K562 (cell line): ENCODE results near the gene CAMKV. TPM values are rescaled to one million over a fixed set of nuclear protein-coding genes. Genes with fewer than 3 reads are reported as not detected.

ENCODE experiments used
- ATAC-seq: fragments of 200-7000 bp; cut with Tn5 transposase; 3 replicates; pipeline ENCODE4 v1.9.1; 2020; ENCODE audit warnings: moderate library complexity
- BruUV-seq: library from RNA; stranded (reverse); fragments of 400-500 nt; replicated peaks from 2 replicates; lab custom pipeline; 2021; lab: Mats Ljungman, UMichigan
- CTCF ChIA-PET: fragments of 300-600 bp; formaldehyde crosslinking; extraction: SDS; loops from one replicate; lab custom pipeline; 2021; ENCODE audit warnings: low intra/inter-chr PET ratio; lab: Yijun Ruan, JAX
- POLR2A ChIA-PET: fragments of 300-600, 350-650 bp; sonication (Branson Sonifier 250); formaldehyde crosslinking; extraction: SDS; loops from one replicate; lab custom pipeline; 2021; ENCODE audit warnings: antibody characterized with exemption, inconsistent platforms; lab: Yijun Ruan, JAX
- DNase-seq, 4 experiments: peaks; one replicate each; pipeline versions ENCODE4 v3.0.0 to v3.0.0-alpha.2; 2011 to 2018; ENCODE audit warnings: low spot score in 3 of 4, mixed read lengths in 3 of 4; ENCODE audit errors: extremely low read depth in 1 of 4
- FAIRE-seq: peaks from 2 replicates; lab custom pipeline; 2011; peaks lifted over from hg19 to GRCh38; lab: Jason Lieb, UNC
- H2AFZ ChIP-seq: 2 replicates; pipeline ENCODE4 v1.6.0; 2011; ENCODE audit warnings: low read depth, low read length, control low read depth, inconsistent platforms
- H3K27ac ChIP-seq: fragments of 200-600 bp; 3 replicates; pipeline ENCODE4 v1.8.0; 2011; ENCODE audit warnings: low read depth, mild to moderate bottlenecking, control low read depth, inconsistent platforms, low read length, moderate library complexity, mixed read lengths; ENCODE audit errors: extremely low read depth
- H3K27me3 ChIP-seq, 2 experiments: fragments of 300-600 bp in 1 of 2; 2 replicates in 1 of 2; 3 replicates in 1 of 2; pipeline versions ENCODE4 v1.6.0 to v1.8.0; 2011; ENCODE audit warnings: inconsistent platforms in 2 of 2, low read length in 2 of 2, mild to moderate bottlenecking in 1 of 2, mixed read lengths in 1 of 2, moderate library complexity in 1 of 2; ENCODE audit not compliant: control insufficient read depth in 2 of 2, insufficient read depth in 2 of 2
- H3K36me3 ChIP-seq: fragments of 300-600 bp; 3 replicates; pipeline ENCODE4 v1.8.0; 2011; ENCODE audit warnings: mild to moderate bottlenecking, low read length, inconsistent platforms; ENCODE audit not compliant: control insufficient read depth, insufficient read depth
- H3K4me1 ChIP-seq, 2 experiments: fragments of 200-600 bp in 1 of 2; replicated peaks in 1 of 2; 2 replicates in 1 of 2; 3 replicates in 1 of 2; pipeline versions ENCODE4 v1.5.1 to v1.8.0; 2011; ENCODE audit warnings: inconsistent platforms in 2 of 2, low read length in 2 of 2, mild to moderate bottlenecking in 1 of 2, mixed read lengths in 1 of 2, moderate library complexity in 1 of 2; ENCODE audit not compliant: control insufficient read depth in 2 of 2, insufficient read depth in 2 of 2
- H3K4me2 ChIP-seq: 2 replicates; pipeline ENCODE4 v1.6.1; 2011; ENCODE audit warnings: low read length, control low read depth, inconsistent platforms, mixed read lengths; ENCODE audit not compliant: insufficient read depth
- H3K4me3 ChIP-seq: fragments of 200-600 bp; sonication (generic), shearing (Covaris generic); 2 replicates; pipeline ENCODE4 v1.5.1; 2016; ENCODE audit warnings: control low read depth, inconsistent platforms
- H3K79me2 ChIP-seq: fragments of 200-600 bp; 3 replicates; pipeline ENCODE4 v1.8.0; 2011; ENCODE audit warnings: low read length, inconsistent platforms; ENCODE audit not compliant: control insufficient read depth, insufficient read depth
- H3K9ac ChIP-seq, 2 experiments: 2 replicates each; pipeline versions ENCODE4 v1.6.0 to v1.6.1; 2011; ENCODE audit warnings: low read depth in 2 of 2, low read length in 2 of 2, control low read depth in 1 of 2, inconsistent platforms in 1 of 2, mild to moderate bottlenecking in 1 of 2, mixed read lengths in 1 of 2; ENCODE audit not compliant: insufficient read depth in 1 of 2
- H3K9me1 ChIP-seq: one replicate; pipeline ENCODE4 v1.6.0; 2011; ENCODE audit warnings: inconsistent platforms, mild to moderate bottlenecking, low read length, moderate library complexity; ENCODE audit not compliant: control insufficient read depth, insufficient read depth
- H3K9me3 ChIP-seq: replicated peaks from 2 replicates; pipeline ENCODE4 v1.5.1; 2011; ENCODE audit warnings: low read depth, low read length, inconsistent platforms; ENCODE audit not compliant: control insufficient read depth, insufficient read depth
- H4K20me1 ChIP-seq: replicated peaks from 2 replicates; pipeline ENCODE4 v1.6.1; 2011; ENCODE audit warnings: low read length, inconsistent platforms, mixed read lengths; ENCODE audit not compliant: control insufficient read depth, insufficient read depth
- ARID1B ChIP-seq: fragments of 450-650 bp; IDR thresholded peaks from 2 replicates; pipeline ENCODE4 v1.6.1; 2016; ENCODE audit warnings: antibody characterized with exemption, mild to moderate bottlenecking, inconsistent platforms
- E2F6 ChIP-seq, 2 experiments: IDR thresholded peaks; 2 replicates each; pipeline ENCODE4 v1.6.1; 2011; ENCODE audit warnings: borderline replicate concordance in 1 of 2, control low read depth in 1 of 2, low read depth in 1 of 2, low read length in 1 of 2, mild to moderate bottlenecking in 1 of 2, mixed read lengths in 1 of 2, moderate library complexity in 1 of 2; ENCODE audit not compliant: insufficient read depth in 1 of 2, insufficient read length in 1 of 2, poor library complexity in 1 of 2, severe bottlenecking in 1 of 2; ENCODE audit errors: extremely low read depth in 1 of 2
- HNRNPLL ChIP-seq: fragments of 200-400 bp; formaldehyde crosslinking; IDR thresholded peaks from 2 replicates; pipeline ENCODE4 v1.6.1; 2017; ENCODE audit warnings: low read length, low read depth, mild to moderate bottlenecking; ENCODE audit not compliant: poor library complexity, severe bottlenecking
- KDM2B ChIP-seq: fragments of 250-450 bp; sonication (Bioruptor Pico); IDR thresholded peaks from 2 replicates; pipeline ENCODE4 v1.8.0; 2021; ENCODE audit warnings: mild to moderate bottlenecking, moderate library complexity
- MYC ChIP-seq, 2 experiments: fragments of 250-450 bp in 1 of 2; sonication (Bioruptor Pico) in 1 of 2; IDR thresholded peaks; 2 replicates each; pipeline versions ENCODE4 v1.5.1 to v1.6.1; 2012 to 2021; ENCODE audit warnings: low read depth in 2 of 2, borderline replicate concordance in 1 of 2, improper control_type of control experiment in 1 of 2, low read length in 1 of 2, mild to moderate bottlenecking in 1 of 2, moderate library complexity in 1 of 2
- OTX1 ChIP-seq: fragments of 450-650 bp; formaldehyde crosslinking; IDR thresholded peaks from 2 replicates; pipeline ENCODE4 v1.4.0; 2022; ENCODE audit warnings: mild to moderate bottlenecking
- YY1 ChIP-seq, 3 experiments: IDR thresholded peaks; 2 replicates each; pipeline ENCODE4 v1.6.1; 2011; ENCODE audit warnings: low read length in 2 of 3, mild to moderate bottlenecking in 2 of 3, moderate library complexity in 2 of 3, borderline replicate concordance in 1 of 3, control low read depth in 1 of 3, low read depth in 1 of 3; ENCODE audit not compliant: insufficient read depth in 3 of 3, insufficient replicate concordance in 2 of 3, control insufficient read depth in 1 of 3, insufficient read length in 1 of 3; ENCODE audit errors: extremely low read depth in 1 of 3
- ZNF518B ChIP-seq: fragments of 250-450 bp; sonication (Bioruptor Pico); IDR thresholded peaks from 2 replicates; pipeline ENCODE4 v1.5.0; 2021; ENCODE audit warnings: mild to moderate bottlenecking, moderate library complexity
- ZNF668 ChIP-seq: fragments of 250-450 bp; sonication (Bioruptor Pico); IDR thresholded peaks from 2 replicates; pipeline ENCODE4 v1.8.0; 2022; ENCODE audit warnings: mild to moderate bottlenecking, inconsistent platforms
- ZNF764 ChIP-seq: fragments of 250-450 bp; sonication (Bioruptor Pico); IDR thresholded peaks from 2 replicates; pipeline ENCODE4 v1.4.0; 2020; ENCODE audit warnings: low read depth, mild to moderate bottlenecking, moderate library complexity
- WGBS: fragments of 100-300 bp; shearing (Covaris generic); methylation state at CpG from one replicate; pipeline ENCODE4 v1.1.6; 2016; ENCODE audit warnings: low coverage, mixed read lengths; ENCODE audit not compliant: insufficient coverage; ENCODE audit errors: missing lambda C conversion rate; 5-methylcytosine and 5-hydroxymethylcytosine counted together
- in situ Hi-C: fragments of 300-500 bp; cut with MboI; formaldehyde crosslinking; loops from 4 replicates; pipeline ENCODE4 v1.15.0; 2018; ENCODE audit warnings: inconsistent platforms, mixed read lengths
- intact Hi-C: fragments of 100-400 bp; cut with micrococcal nuclease; formaldehyde crosslinking; loops from 2 replicates; pipeline ENCODE4 v1.14.2; 2022
- polyA plus RNA-seq, 8 experiments: library from polyadenylated mRNA; depleted of rRNA in 4 of 8; stranded (reverse) in 5 of 8; unstranded in 3 of 8; fragments of >200 nt; fragmentation: Nextera tagmentation in 2 of 8; fragmentation: Illumina TruSeq in 1 of 8; extraction: Ambion mirVana in 2 of 8; extraction: Trizol in 1 of 8; gene quantifications; 2 replicates each; pipeline versions ENCODE4 v1.2.1 to v1.2.3, GENCODE V29; 2011 to 2014; ENCODE audit warnings: inconsistent platforms in 1 of 8, missing spikeins in 1 of 8
- total RNA-seq, 7 experiments: library from RNA; depleted of rRNA in 6 of 7; stranded (reverse); fragments of >200 nt in 6 of 7; fragmentation: Illumina TruSeq in 2 of 7; extraction: Trizol in 2 of 7; gene quantifications; 2 replicates each; pipeline versions ENCODE4 v1.2.1 to v1.2.3, GENCODE V29; 2011 to 2021; ENCODE audit warnings: low replicate concordance in 1 of 7
- TF ChIP-seq, protein P1 (sequence below), 2 experiments: IDR thresholded peaks; 2 replicates each; pipeline ENCODE4 v1.6.1; 2012; ENCODE audit warnings: improper control_type of control experiment in 2 of 2, low read depth in 2 of 2, low read length in 2 of 2, borderline replicate concordance in 1 of 2

CAMKV gene
- total and polyA plus RNA-seq, 9 of the 15 experiments (the other 6 are each of a cell fraction or from before 2014, with no cell fraction given) = 0.08 to 2.7 (median 0.79) TPM

DNA sequence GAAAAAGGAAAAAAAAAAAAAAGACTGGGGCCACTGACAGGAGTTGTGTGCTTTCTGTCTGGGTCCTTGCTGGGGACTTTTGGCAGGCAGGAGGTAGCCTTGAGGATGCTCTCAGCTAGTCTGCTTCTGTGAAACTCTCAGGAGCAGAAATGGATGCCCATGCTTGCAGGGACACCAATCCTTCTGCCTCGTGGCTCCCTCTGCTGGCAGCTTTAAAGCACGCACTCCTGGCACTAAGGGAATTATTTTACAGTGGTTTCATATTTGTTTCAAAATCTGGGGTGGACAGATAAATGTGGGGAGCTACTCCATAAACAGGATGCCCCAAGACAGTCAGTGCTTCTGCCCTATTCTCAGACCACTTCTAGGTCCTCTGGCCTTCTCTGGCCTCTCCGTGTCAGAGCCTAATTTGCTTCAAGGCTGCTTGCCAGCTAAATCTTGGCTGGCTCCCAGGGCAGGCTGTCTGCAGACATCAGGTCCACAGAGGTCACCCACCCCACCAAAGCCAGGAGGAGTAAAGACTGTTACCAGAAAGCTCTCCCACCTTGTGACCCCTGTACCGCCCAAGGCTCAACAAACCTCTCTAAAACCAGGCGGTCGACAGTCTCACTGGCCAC lies 30.4 kb downstream of the CAMKV start:
- Histone ChIP-seq H3K4me3 (no peak overlapping the region), H3K9me3 (no peaks in the 10 kb centered on the region), H3K27me3 (no peaks in the 10 kb centered on the region), H3K36me3 (peaks cover 60% of the 10 kb centered on the region; the same call in 2 of the 3 replicates), H3K27ac (no peak overlapping the region), H2AFZ (no peak overlapping the region), H3K9ac (no peak overlapping the region), H4K20me1 (no peaks in the 10 kb centered on the region), H3K9me1 (no peaks in the 10 kb centered on the region), H3K4me1 (no peaks in the 10 kb centered on the region; a peak in 1 of 5 replicates), H3K79me2 (no peaks in the 10 kb centered on the region), H3K4me2 (no peak overlapping the region)
- intact Hi-C loops = loop anchor here (1.0 to 5.0 kb wide), 3 partner anchors 37 to 136 kb away; partner anchors contain the start of gene GMPPB
- ATAC-seq (peak; percentile 94), DNase-seq (peak; percentile 49 to 78 (median 58)), FAIRE-seq (peak; percentile 91)
- POLR2A ChIA-PET = interaction anchor here (0.6 to 1.8 kb wide), 5 partner anchors 18 to 299 kb away, joined by 3 to 5 read pairs (median 3); no protein-coding TSS in a partner anchor
- BruUV-seq = no TSS peak
- in situ Hi-C loops = no loop called here
- CTCF ChIA-PET = interaction anchor here (0.6 to 1.6 kb wide), 6 partner anchors 34 to 385 kb away, joined by 3 to 16 read pairs (median 4); partner anchors contain the start of genes AMIGO3 and INKA1
- 44% methylated on average over 5 of the region's 6 CpGs for WGBS
- TF ChIP-seq OTX1 (CRISPR knock-in tag) (no peak), HNRNPLL (no peak), MYC (IDR thresholded peaks at IDR 0.05; ENCODE audit: low read depth, low read length) (0 out of 2 replicates have a peak, but pooled peaks have one; percentile 41), MYC (CRISPR knock-in tag; IDR thresholded peaks at IDR 0.05; ENCODE audit: borderline replicate concordance, low read depth) (no peak), ZNF764 (CRISPR knock-in tag) (no peak), KDM2B (CRISPR knock-in tag) (no peak), E2F6 (IDR thresholded peaks at IDR 0.05; ENCODE audit: borderline replicate concordance in 1 of 2, extremely low read depth in 1 of 2, insufficient read depth in 1 of 2, insufficient read length in 1 of 2, low read depth in 1 of 2, low read length in 1 of 2, poor library complexity in 1 of 2, severe bottlenecking in 1 of 2) (no peak), ZNF518B (no peak), YY1 (IDR thresholded peaks at IDR 0.05; ENCODE audit: borderline replicate concordance in 1 of 3, control insufficient read depth in 1 of 3, extremely low read depth in 1 of 3, insufficient read depth in 3 of 3, insufficient read length in 1 of 3, insufficient replicate concordance in 2 of 3, low read depth in 1 of 3, low read length in 2 of 3) (peak in 2 of 3 experiments; percentile 53 to 60), ZNF668 (CRISPR knock-in tag) (no peak), ARID1B (no peak)
- TF ChIP-seq, protein P1, sequence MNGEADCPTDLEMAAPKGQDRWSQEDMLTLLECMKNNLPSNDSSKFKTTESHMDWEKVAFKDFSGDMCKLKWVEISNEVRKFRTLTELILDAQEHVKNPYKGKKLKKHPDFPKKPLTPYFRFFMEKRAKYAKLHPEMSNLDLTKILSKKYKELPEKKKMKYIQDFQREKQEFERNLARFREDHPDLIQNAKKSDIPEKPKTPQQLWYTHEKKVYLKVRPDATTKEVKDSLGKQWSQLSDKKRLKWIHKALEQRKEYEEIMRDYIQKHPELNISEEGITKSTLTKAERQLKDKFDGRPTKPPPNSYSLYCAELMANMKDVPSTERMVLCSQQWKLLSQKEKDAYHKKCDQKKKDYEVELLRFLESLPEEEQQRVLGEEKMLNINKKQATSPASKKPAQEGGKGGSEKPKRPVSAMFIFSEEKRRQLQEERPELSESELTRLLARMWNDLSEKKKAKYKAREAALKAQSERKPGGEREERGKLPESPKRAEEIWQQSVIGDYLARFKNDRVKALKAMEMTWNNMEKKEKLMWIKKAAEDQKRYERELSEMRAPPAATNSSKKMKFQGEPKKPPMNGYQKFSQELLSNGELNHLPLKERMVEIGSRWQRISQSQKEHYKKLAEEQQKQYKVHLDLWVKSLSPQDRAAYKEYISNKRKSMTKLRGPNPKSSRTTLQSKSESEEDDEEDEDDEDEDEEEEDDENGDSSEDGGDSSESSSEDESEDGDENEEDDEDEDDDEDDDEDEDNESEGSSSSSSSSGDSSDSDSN (IDR thresholded peaks at IDR 0.05; ENCODE audit: borderline replicate concordance in 1 of 2, low read depth in 2 of 2, low read length in 2 of 2) = no peak
